HCT116 (cell line): ENCODE data around the gene NFXL1. TPM values are rescaled to one million over a fixed set of nuclear protein-coding genes. Genes with fewer than 3 reads are reported as not detected.

Source experiments
- ATAC-seq: fragments of 200-7000 bp; cut with Tn5 transposase; 2 replicates; pipeline ENCODE4 v1.9.1; 2020; ENCODE audit warnings: mild to moderate bottlenecking, moderate library complexity
- BruUV-seq: library from RNA; stranded (reverse); fragments of 400-500 nt; replicated peaks from 2 replicates; lab custom pipeline; 2021; lab: Mats Ljungman, UMichigan
- CTCF ChIA-PET: fragments of 300-600 bp; sonication (Branson Sonifier 250); formaldehyde crosslinking; loops from one replicate; lab custom pipeline; 2021; ENCODE audit warnings: antibody characterized with exemption; lab: Charles Lee
- POLR2A ChIA-PET: fragments of 300-600, 350-600 bp; sonication (Branson Sonifier 250); formaldehyde crosslinking; loops from one replicate; lab custom pipeline; 2021; ENCODE audit warnings: antibody characterized with exemption; lab: Charles Lee
- RAD21 ChIA-PET, 2 experiments: fragments of 300-600 bp; sonication (Branson Sonifier 250); formaldehyde crosslinking; loops; one replicate each; lab custom pipeline; 2023; ENCODE audit warnings: low total read pairs in 2 of 2; ENCODE audit not compliant: uncharacterized antibody in 2 of 2, unreplicated experiment in 2 of 2, low non-redundant PET in 1 of 2; lab: Charles Lee
- DNase-seq: peaks from one replicate; pipeline ENCODE4 v3.0.0-alpha.2; 2010; ENCODE audit warnings: low read depth, low spot score
- H2AFZ ChIP-seq: fragments of 200-600 bp; shearing (Covaris generic), sonication (generic); 2 replicates; pipeline ENCODE4 v1.6.1; 2017; ENCODE audit warnings: low read depth, mixed run types, mixed read lengths, antibody characterized with exemption, low read length; ENCODE audit not compliant: poor library complexity, severe bottlenecking
- H3K27ac ChIP-seq: 2 replicates; pipeline ENCODE4 v1.5.1; 2012; ENCODE audit warnings: low read depth, low read length
- H3K27me3 ChIP-seq: fragments of 200-600 bp; sonication (generic); 2 replicates; pipeline ENCODE4 v1.6.1; 2016; ENCODE audit warnings: mixed run types, low read length, mixed read lengths; ENCODE audit not compliant: insufficient read depth
- H3K36me3 ChIP-seq, 2 experiments: fragments of 200-500 bp in 1 of 2; fragments of 200-600 bp in 1 of 2; sonication (Bioruptor generic) in 1 of 2; sonication (generic) in 1 of 2; 2 replicates each; pipeline versions ENCODE4 v1.5.1 to v1.6.1; 2014 to 2016; ENCODE audit warnings: low read length in 2 of 2, inconsistent platforms in 1 of 2, mixed read lengths in 1 of 2, mixed run types in 1 of 2; ENCODE audit not compliant: insufficient read depth in 2 of 2, control insufficient read depth in 1 of 2
- H3K4me1 ChIP-seq, 2 experiments: fragments of 200-600 bp in 1 of 2; sonication (generic) in 1 of 2; 2 replicates each; pipeline versions ENCODE4 v1.5.1 to v1.6.1; 2012 to 2017; ENCODE audit warnings: low read length in 2 of 2, inconsistent platforms in 1 of 2, mild to moderate bottlenecking in 1 of 2, mixed read lengths in 1 of 2, mixed run types in 1 of 2, moderate library complexity in 1 of 2; ENCODE audit not compliant: insufficient read depth in 2 of 2, control insufficient read depth in 1 of 2
- H3K4me2 ChIP-seq: fragments of 200-600 bp; sonication (generic); 2 replicates; pipeline ENCODE4 v1.6.1; 2017; ENCODE audit warnings: mixed run types, low read length, mixed read lengths
- H3K4me3 ChIP-seq, 2 experiments: fragments of 200-600 bp in 1 of 2; sonication (generic) in 1 of 2; replicated peaks in 1 of 2; 2 replicates each; pipeline ENCODE4 v1.5.1; 2011 to 2016; ENCODE audit warnings: low read length in 2 of 2, control low read depth in 1 of 2, low read depth in 1 of 2, mild to moderate bottlenecking in 1 of 2, mixed read lengths in 1 of 2, mixed run types in 1 of 2
- H3K79me2 ChIP-seq: fragments of 200-600 bp; sonication (generic); 2 replicates; pipeline ENCODE4 v1.6.1; 2017; ENCODE audit warnings: mild to moderate bottlenecking, mixed run types, low read length, moderate library complexity, mixed read lengths; ENCODE audit not compliant: insufficient read depth
- H3K9ac ChIP-seq: fragments of 200-600 bp; sonication (generic); 2 replicates; pipeline ENCODE4 v1.6.1; 2016; ENCODE audit warnings: low read length, mixed read lengths
- H3K9me2 ChIP-seq: fragments of 200-600 bp; sonication (generic), shearing (Covaris generic); 2 replicates; pipeline ENCODE4 v1.6.1; 2017; ENCODE audit warnings: mixed run types, mild to moderate bottlenecking, moderate library complexity; ENCODE audit not compliant: insufficient read depth
- H3K9me3 ChIP-seq, 2 experiments: fragments of 200-500 bp in 1 of 2; fragments of 200-600 bp in 1 of 2; sonication (Bioruptor generic) in 1 of 2; sonication (generic) in 1 of 2; 2 replicates each; pipeline ENCODE4 v1.6.1; 2014 to 2017; ENCODE audit warnings: low read length in 2 of 2, mixed read lengths in 2 of 2, inconsistent platforms in 1 of 2, low read depth in 1 of 2, mild to moderate bottlenecking in 1 of 2, mixed run types in 1 of 2, moderate library complexity in 1 of 2; ENCODE audit not compliant: control insufficient read depth in 1 of 2, insufficient read depth in 1 of 2
- H4K20me1 ChIP-seq: fragments of 200-600 bp; sonication (generic), shearing (Covaris generic); 2 replicates; pipeline ENCODE4 v1.6.1; 2017; ENCODE audit warnings: mixed run types, mild to moderate bottlenecking, moderate library complexity; ENCODE audit not compliant: insufficient read depth
- CBX3 ChIP-seq: IDR thresholded peaks from 2 replicates; pipeline ENCODE4 v1.6.1; 2012; ENCODE audit warnings: low read depth
- CEBPB ChIP-seq: IDR thresholded peaks from 2 replicates; pipeline ENCODE4 v1.6.1; 2012; ENCODE audit warnings: low read depth
- EGR1 ChIP-seq: IDR thresholded peaks from 2 replicates; pipeline ENCODE4 v1.6.1; 2012; ENCODE audit warnings: low read depth
- ELF1 ChIP-seq: IDR thresholded peaks from 2 replicates; pipeline ENCODE4 v1.6.1; 2012; ENCODE audit warnings: low read depth, borderline replicate concordance
- FOSL1 ChIP-seq: IDR thresholded peaks from 2 replicates; pipeline ENCODE4 v1.6.1; 2012; ENCODE audit warnings: low read depth
- JUND ChIP-seq: IDR thresholded peaks from 2 replicates; pipeline ENCODE4 v1.6.1; 2012
- POLR2A ChIP-seq: IDR thresholded peaks from 2 replicates; pipeline ENCODE4 v1.7.0; 2011; ENCODE audit warnings: borderline replicate concordance; ENCODE audit not compliant: insufficient read depth, insufficient read length; ENCODE audit errors: extremely low read depth
- RAD21 ChIP-seq: IDR thresholded peaks from 2 replicates; pipeline ENCODE4 v1.6.1; 2012; ENCODE audit warnings: low read depth, mild to moderate bottlenecking
- SIN3A ChIP-seq: IDR thresholded peaks from 2 replicates; pipeline ENCODE4 v1.6.1; 2012; ENCODE audit warnings: low read depth
- SP1 ChIP-seq: IDR thresholded peaks from 2 replicates; pipeline ENCODE4 v1.6.1; 2012; ENCODE audit warnings: low read depth
- SRF ChIP-seq: IDR thresholded peaks from 2 replicates; pipeline ENCODE4 v1.6.1; 2012; ENCODE audit warnings: low read depth
- TCF7L2 ChIP-seq: IDR thresholded peaks from 2 replicates; pipeline ENCODE4 v1.7.0; 2011; ENCODE audit warnings: borderline replicate concordance, inconsistent platforms; ENCODE audit not compliant: insufficient read depth, insufficient read length; ENCODE audit errors: extremely low read depth
- YY1 ChIP-seq: IDR thresholded peaks from 2 replicates; pipeline ENCODE4 v1.6.1; 2011; ENCODE audit warnings: low read length, low read depth, moderate library complexity, mild to moderate bottlenecking; ENCODE audit not compliant: insufficient replicate concordance; ENCODE audit errors: extremely low read depth
- ZFX ChIP-seq: fragments of 450-650 bp; IDR thresholded peaks from 2 replicates; pipeline ENCODE4 v1.6.1; 2017
- ZNF274 ChIP-seq: fragments of 200-500 bp; sonication (Bioruptor generic); IDR thresholded peaks from 2 replicates; pipeline ENCODE4 v1.6.1; 2014; ENCODE audit warnings: mild to moderate bottlenecking, low read depth, low read length, inconsistent platforms
- intact Hi-C: fragments of 100-400 bp; cut with micrococcal nuclease; formaldehyde crosslinking; loops from 2 replicates; pipeline ENCODE4 v1.10.0; 2022
- total RNA-seq: library from RNA; stranded (reverse); gene quantifications from one replicate; pipeline ENCODE4 v1.2.1, GENCODE V29; 2021; ENCODE audit not compliant: unreplicated experiment
- TF ChIP-seq, protein P1 (sequence below): IDR thresholded peaks from 2 replicates; pipeline ENCODE4 v1.6.1; 2011; ENCODE audit warnings: mild to moderate bottlenecking, low read length, moderate library complexity; ENCODE audit not compliant: insufficient replicate concordance; ENCODE audit errors: extremely low read depth
- TF ChIP-seq, protein P2 (sequence below): IDR thresholded peaks from 2 replicates; pipeline ENCODE4 v1.6.1; 2012
- TF ChIP-seq, protein P3 (sequence below), 3 experiments: fragments of 200-600 bp in 1 of 3; sonication (generic) in 1 of 3; IDR thresholded peaks in 2 of 3; conservative IDR thresholded peaks in 1 of 3; 2 replicates each; pipeline ENCODE4 v1.5.1; 2012 to 2017; ENCODE audit warnings: low read depth in 2 of 3, low read length in 2 of 3, antibody characterized with exemption in 1 of 3, borderline replicate concordance in 1 of 3, control low read depth in 1 of 3, mild to moderate bottlenecking in 1 of 3, mixed read lengths in 1 of 3, mixed run types in 1 of 3, moderate library complexity in 1 of 3; ENCODE audit not compliant: insufficient read depth in 1 of 3

The NFXL1 gene
- total RNA-seq, 1 experiment from 2014 or later, result 26.8 TPM

DNA sequence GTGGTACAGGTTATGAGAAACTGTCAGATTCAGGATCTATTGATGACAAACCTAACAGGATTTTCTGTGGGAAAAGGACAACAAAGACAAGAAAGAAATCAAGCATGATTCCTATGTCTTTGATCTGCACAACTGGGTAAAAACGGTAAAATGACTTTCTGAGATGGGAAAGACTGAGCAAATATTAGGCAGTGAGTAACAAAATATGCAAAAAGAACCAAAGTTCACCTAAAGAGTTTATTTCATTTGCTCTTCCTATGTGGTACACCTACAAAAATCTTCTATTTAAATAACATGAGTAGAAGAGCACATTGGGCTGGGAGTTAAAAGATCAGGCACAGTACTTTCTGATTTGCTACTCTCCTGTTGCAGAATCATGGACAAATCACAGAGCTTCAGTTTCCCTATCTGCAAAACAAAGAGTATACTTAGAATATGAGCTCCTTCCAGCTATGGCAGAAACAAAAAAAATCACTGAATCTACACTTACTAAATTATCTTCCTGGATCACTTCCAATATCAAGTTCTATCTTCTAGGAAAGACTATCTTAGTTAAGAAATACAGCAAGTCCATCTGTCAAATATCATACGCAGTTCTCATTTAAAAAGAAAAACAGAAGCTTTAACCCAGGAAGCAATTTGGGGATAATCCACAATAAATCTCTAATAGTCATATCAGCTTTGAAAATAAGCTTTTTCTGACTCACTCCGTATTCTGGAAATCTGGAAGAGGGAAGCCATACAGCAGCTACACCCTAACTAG is 37.4 kb downstream of the NFXL1 start:
- no peak overlapping the region for H3K4me3 ChIP-seq
- DNase-seq (no peak), ATAC-seq (no peak)
- H3K9me3 ChIP-seq, result peaks cover 2 to 3% of the 10 kb centered on the region in 2 experiments; a peak in 2 of 4 replicates
- RAD21 ChIA-PET, result no interaction called here
- no peaks in the 10 kb centered on the region for H3K4me1 ChIP-seq
- H3K9ac ChIP-seq, result no peak overlapping the region
- BruUV-seq, result no TSS peak
- CTCF ChIA-PET, result no interaction called here
- peaks cover 53 to 55% of the 10 kb centered on the region in 2 experiments for H3K36me3 ChIP-seq
- no peaks in the 10 kb centered on the region for H3K27me3 ChIP-seq
- H2AFZ ChIP-seq, result no peak overlapping the region
- H3K4me2 ChIP-seq, result no peak overlapping the region
- TF ChIP-seq, protein P1, sequence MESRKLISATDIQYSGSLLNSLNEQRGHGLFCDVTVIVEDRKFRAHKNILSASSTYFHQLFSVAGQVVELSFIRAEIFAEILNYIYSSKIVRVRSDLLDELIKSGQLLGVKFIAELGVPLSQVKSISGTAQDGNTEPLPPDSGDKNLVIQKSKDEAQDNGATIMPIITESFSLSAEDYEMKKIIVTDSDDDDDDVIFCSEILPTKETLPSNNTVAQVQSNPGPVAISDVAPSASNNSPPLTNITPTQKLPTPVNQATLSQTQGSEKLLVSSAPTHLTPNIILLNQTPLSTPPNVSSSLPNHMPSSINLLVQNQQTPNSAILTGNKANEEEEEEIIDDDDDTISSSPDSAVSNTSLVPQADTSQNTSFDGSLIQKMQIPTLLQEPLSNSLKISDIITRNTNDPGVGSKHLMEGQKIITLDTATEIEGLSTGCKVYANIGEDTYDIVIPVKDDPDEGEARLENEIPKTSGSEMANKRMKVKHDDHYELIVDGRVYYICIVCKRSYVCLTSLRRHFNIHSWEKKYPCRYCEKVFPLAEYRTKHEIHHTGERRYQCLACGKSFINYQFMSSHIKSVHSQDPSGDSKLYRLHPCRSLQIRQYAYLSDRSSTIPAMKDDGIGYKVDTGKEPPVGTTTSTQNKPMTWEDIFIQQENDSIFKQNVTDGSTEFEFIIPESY, result no peak
- TF ChIP-seq ELF1 (no peak), SRF (no peak), EGR1 (no peak), JUND (no peak), ZFX (no peak), SIN3A (no peak), RAD21 (no peak), FOSL1 (no peak), CBX3 (no peak), YY1 (no peak), CEBPB (no peak), TCF7L2 (no peak), POLR2A (no peak), SP1 (no peak), ZNF274 (no peak)
- TF ChIP-seq, protein P2, sequence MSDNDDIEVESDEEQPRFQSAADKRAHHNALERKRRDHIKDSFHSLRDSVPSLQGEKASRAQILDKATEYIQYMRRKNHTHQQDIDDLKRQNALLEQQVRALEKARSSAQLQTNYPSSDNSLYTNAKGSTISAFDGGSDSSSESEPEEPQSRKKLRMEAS, result no peak
- TF ChIP-seq, protein P3, sequence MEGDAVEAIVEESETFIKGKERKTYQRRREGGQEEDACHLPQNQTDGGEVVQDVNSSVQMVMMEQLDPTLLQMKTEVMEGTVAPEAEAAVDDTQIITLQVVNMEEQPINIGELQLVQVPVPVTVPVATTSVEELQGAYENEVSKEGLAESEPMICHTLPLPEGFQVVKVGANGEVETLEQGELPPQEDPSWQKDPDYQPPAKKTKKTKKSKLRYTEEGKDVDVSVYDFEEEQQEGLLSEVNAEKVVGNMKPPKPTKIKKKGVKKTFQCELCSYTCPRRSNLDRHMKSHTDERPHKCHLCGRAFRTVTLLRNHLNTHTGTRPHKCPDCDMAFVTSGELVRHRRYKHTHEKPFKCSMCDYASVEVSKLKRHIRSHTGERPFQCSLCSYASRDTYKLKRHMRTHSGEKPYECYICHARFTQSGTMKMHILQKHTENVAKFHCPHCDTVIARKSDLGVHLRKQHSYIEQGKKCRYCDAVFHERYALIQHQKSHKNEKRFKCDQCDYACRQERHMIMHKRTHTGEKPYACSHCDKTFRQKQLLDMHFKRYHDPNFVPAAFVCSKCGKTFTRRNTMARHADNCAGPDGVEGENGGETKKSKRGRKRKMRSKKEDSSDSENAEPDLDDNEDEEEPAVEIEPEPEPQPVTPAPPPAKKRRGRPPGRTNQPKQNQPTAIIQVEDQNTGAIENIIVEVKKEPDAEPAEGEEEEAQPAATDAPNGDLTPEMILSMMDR (IDR thresholded peaks at IDR 0.05 in 2 of 3, conservative IDR thresholded peaks at IDR 0.05 in 1 of 3; ENCODE audit: borderline replicate concordance in 1 of 3, insufficient read depth in 1 of 3, low read depth in 2 of 3, low read length in 2 of 3), result no peak
- 0 out of 2 replicates have a peak, but pooled peaks cover 6% of the 10 kb centered on the region for H3K79me2 ChIP-seq
- no peak overlapping the region for H3K27ac ChIP-seq
- H4K20me1 ChIP-seq, result 0 out of 2 replicates have a peak, but pooled peaks cover 6% of the 10 kb centered on the region
- POLR2A ChIA-PET, result interaction anchor here (1.0 kb wide), 1 partner anchor 8 kb away, joined by 3 read pairs; no protein-coding TSS in a partner anchor
- intact Hi-C loops, result no loop called here
- no peaks in the 10 kb centered on the region for H3K9me2 ChIP-seq
